GM18508 (cell line): ENCODE measurements around the gene BORCS8.
"Not testable (repeated sequence)": the region's sequence is repeated elsewhere in the genome, so short reads cannot be mapped to it uniquely, and the experiment has no call there.

Source experiments
- ATAC-seq: cut with Tn5 transposase; IDR thresholded peaks from one replicate; pipeline ENCODE4 v1.9.1; 2021; ENCODE audit warnings: moderate number of reproducible peaks; ENCODE audit not compliant: insufficient read depth, unreplicated experiment

Gene BORCS8

DNA sequence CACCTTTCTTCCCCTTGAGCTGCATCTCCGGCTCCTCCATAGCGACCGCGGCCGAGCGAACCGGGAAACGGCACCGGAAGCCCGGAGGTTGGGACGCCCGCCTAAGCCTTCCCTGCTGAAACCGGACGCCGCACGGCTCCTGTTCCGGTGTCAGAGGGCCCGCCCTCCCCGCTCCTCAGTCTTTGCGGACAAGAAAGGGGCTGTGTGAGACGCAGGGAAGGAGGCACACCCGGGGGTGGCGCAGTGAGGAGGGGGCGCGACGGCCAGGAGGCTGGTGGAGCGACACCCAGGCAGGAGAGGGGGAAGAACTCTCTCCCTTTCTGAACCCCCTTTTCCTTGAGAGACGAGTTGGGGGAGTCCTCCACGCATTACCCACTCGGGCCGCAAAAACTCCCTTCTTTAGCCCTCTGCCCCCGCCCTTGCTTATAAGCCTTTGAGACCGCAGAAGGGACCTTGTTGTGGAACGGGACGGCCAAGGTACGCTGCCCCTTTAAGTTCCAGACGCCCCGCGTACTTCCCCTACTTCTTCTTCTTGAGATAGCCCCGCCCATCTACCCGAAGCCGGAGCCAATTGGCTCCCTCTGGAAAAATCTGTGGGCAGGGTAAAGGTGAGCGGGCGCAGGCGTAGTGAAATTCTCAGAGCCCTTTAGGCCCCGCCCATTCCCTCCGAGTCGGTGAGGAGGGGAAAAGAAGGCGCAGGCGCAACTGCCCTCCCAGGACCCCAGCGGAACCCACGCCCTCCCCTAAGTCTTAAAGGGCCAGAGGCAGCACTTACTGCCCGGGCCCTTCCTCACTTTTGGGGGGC is at the start of gene BORCS8, which contains the start of gene RFXANK:
Gene BORCS8, minus strand, starts transcription at position 75 of the 805 bp plus-strand sequence. Its CDS starts 35 bp downstream, at position 40.
Gene RFXANK, plus strand, starts transcription at position 181 of the 805 bp plus-strand sequence. CDS start 1,689 bp downstream, outside the sequence.
- ATAC-seq, result peak; percentile 66

DNA sequence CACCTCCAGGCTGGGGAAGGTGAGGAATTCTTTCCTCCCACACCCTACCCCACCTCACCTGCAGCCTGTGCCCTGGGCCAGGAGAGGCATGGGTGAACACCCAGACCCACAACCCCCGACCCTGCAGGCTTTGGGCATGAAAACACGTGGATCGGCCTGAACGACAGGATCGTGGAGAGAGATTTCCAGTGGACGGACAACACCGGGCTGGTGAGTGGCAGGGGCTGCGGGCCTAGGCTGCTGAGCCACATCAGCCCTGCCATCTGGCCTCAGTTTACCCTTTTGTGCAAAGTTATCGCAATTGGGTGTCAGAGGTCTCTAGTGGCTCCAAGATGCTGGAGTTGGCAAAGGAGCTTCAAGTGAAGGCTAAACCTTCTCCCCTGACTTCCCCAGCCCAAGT is 48.5 kb upstream of the BORCS8 start:
- no peak for ATAC-seq

DNA sequence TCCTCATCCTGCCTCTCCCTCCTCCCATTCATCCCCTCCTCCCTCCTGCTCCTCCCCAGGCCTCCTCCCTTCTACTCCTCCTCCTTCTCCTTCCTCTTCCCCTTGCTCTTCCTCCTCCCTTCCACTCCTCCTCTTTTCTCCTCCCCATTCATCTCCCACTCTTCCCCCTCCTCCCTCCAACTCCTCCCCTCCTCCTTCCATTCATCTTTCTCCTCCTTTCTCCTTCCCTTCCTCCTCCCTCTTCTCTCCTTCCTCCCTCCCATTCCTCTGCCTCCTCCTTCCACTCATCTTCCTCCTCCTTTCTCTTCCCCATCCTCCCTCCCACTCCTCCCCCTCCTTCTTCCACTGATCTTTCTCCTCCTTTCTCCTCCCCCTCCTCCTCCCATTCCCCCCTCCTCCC is 47.7 kb upstream of the BORCS8 start:
- no peak for ATAC-seq

DNA sequence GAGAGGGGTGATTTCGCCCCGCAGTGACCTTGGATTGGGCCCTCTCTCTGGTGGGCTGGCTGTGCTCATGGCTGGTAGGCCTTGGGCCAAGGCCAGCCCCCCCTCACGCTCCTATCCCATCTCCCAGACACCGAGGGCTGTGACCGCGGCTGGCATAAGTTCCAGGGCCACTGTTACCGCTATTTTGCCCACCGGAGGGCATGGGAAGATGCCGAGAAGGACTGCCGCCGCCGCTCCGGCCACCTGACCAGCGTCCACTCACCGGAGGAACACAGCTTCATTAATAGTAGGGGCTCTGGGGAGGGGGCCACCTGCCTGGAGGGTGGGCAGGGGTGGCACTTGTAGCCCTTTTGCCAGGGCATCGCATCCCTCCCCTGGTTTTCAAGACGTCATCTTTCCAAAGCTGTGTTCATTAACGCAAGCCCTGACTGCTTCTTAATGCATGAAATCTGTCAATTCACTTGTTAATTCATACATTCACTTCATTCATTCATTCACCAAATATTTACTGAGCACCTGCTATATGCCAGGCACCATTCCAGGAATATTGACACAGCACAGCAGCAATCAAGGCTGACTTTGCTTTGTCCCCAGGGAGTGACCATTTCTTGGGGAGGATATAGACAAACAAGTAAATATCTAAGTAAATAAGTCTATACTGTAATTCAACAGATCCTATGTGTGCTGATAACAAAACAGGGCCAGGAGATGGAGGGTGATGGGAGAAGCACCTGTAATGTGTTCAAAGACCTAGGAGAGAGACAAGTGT is 46.4 kb upstream of the BORCS8 start:
- ATAC-seq, result no peak

DNA sequence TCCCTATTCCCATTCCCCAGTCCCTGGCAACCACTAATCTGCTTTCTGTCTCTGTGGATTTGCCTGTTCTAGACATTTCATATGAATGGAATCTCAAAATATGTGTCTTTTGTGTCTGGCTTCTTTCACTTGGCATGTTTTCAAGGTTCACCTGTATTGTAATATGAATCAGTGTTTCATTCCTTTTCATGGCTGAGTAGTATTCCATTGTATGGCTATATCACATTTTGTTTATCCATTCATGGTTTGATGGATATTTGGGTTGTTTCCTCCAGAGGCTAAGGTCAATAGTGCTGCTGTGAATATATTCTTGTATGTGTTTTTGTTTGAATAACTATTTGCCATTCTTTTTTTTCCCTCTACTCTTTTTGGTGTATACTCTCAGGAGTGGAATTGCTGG is 44.2 kb upstream of the BORCS8 start:
- ATAC-seq, result no peak

DNA sequence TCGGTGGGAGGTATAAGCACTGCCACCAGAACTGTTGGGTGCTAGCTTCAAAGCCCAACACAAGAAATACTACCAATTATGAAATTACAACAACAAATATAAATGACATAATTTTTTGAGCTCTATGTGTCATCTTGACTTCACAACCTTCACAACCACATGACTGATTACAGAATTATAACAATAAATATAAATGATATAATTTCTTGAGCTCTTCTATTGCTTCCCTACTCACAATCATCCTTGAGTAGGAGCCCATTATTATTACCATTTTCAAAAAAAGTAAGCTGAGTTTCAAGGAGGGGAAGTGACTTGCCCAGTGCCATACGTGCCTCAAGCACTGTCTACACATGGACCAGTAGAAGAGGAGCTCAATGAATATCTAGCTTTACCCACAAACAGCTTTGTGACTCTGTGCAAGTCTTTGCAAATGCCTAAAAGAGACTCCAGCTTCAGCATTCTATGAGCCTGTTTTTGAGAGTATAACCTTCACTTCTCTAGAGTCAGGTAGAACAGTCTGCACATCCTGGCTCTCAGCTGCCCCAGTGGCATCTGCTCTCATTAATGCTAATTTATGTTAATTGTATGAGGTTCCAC is 42.4 kb upstream of the BORCS8 start:
- no peak for ATAC-seq

DNA sequence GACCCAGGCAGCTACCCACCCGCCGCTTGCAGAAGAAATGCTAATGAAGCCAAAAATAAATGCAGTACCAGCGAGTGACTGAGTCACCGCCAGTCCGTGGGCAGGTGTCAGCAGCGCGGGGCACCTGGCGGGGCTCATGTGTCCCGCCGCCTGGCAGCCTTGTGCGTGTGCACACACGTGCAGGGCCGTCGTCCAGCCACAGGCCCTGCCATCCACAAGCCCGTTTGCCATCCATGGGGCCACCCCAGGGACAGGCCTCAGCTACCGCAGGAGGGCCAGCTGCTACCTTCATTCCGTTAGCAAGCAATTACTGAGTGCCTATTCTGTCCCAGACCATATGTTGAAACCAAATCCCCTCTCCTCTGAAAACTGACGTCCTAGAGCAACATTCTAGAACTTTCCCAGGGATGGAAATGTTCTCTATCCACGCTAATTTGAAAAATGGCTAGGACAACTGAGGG is 40.3 kb upstream of the BORCS8 start:
- ATAC-seq, result no peak

DNA sequence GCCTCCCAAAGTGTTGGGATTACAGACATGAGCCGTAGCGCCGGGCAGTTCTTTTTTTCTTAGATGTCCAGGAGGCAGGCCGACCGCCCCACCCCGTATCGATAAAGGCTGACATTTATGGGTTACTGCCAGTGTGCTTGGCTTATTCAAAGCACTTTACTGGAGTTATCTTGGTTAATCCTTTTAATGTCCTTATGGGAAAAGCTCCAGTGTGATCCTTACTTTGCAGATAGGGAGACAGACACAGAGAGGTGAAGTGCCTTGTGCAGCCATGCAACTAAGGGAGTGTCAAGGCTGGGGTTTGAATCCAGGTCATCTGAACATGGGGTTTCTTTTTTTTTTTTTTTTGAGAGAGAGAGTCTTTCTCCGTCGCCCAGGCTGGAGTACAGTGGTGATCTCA is 39.0 kb upstream of the BORCS8 start:
- no peak for ATAC-seq

DNA sequence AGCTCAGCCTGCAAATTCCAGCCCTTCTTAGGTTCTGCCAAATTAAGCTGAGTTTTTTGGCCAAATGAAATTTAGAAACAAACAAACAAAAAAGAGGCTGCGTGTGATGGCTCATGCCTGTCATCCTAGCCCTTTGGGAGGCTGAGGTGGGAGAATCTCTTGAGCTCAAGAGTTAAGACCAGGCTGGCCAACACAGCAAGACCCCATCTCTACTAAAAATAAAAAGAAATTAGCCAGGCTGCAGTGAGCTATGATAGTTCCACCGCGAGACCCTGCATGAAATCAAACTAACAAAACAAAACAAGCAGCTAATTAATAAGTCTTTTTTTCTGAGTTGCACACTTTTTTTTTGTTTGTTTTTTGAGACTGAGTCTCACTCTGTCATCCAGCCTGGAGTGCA is 37.7 kb upstream of the BORCS8 start:
- no peak for ATAC-seq

DNA sequence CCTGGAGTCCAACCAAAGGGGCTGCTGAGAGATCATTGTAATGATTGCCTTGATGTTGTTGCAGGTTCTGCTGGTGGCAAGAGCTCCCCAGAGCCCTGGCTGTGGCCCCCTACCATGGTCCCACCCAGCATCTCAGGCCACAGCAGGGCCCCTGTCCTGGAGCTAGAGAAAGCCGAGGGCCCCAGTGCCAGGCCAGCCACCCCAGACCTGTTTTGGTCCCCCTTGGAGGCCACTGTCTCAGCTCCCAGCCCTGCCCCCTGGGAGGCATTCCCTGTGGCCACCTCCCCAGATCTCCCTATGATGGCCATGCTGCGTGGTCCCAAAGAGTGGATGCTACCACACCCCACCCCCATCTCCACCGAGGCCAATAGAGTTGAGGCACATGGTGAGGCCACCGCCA is 35.3 kb upstream of the BORCS8 start:
- no peak for ATAC-seq

DNA sequence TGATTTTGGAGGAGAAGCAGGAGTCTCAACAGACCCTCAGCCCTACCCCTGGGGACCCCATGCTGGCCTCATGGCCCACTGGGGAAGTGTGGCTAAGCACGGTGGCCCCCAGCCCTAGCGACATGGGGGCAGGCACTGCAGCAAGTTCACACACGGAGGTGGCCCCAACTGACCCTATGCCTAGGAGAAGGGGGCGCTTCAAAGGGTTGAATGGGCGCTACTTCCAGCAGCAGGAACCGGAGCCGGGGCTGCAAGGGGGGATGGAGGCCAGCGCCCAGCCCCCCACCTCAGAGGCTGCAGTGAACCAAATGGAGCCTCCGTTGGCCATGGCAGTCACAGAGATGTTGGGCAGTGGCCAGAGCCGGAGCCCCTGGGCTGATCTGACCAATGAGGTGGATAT is 34.7 kb upstream of the BORCS8 start:
- no peak for ATAC-seq

DNA sequence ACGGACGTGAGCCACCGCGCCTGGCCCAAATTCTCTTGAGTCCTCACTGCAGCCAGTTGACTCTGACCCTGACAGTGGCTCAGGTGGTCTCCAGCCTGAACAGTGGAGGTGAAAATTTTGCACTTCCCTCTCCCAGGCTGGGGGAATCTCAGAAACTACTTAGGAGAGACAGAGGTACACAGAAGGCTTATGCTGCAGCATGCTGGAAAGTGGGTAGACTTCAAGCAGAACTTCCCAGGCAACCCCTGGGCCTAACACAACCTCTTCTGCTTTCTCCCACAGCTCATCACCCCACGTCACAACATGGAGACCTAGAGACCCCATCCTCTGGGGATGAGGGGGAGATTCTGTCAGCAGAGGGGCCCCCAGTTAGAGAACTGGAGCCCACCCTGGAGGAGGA is 34.3 kb upstream of the BORCS8 start:
- ATAC-seq, result no peak

DNA sequence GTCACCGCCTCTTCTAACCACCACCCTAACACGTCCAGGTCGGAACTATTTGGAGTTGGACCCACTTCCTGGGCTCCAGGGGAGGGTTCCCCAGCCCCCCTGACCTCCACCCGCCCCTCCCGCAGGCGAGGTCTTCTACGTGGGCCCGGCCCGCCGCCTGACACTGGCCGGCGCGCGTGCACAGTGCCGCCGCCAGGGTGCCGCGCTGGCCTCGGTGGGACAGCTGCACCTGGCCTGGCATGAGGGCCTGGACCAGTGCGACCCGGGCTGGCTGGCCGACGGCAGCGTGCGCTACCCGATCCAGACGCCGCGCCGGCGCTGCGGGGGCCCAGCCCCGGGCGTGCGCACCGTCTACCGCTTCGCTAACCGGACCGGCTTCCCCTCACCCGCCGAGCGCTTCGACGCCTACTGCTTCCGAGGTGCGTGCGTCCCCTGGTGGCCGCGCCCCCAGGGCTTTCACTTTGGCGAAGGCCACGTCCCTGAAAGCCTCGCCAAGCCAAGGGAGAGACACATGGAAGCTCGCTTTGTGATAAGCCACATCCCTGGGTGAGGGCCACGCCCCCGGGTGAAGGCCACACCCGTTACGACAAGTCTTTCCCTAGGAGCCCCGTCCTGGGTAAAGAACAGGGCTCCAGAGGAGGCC is 33.0 kb upstream of the BORCS8 start:
- no peak for ATAC-seq

DNA sequence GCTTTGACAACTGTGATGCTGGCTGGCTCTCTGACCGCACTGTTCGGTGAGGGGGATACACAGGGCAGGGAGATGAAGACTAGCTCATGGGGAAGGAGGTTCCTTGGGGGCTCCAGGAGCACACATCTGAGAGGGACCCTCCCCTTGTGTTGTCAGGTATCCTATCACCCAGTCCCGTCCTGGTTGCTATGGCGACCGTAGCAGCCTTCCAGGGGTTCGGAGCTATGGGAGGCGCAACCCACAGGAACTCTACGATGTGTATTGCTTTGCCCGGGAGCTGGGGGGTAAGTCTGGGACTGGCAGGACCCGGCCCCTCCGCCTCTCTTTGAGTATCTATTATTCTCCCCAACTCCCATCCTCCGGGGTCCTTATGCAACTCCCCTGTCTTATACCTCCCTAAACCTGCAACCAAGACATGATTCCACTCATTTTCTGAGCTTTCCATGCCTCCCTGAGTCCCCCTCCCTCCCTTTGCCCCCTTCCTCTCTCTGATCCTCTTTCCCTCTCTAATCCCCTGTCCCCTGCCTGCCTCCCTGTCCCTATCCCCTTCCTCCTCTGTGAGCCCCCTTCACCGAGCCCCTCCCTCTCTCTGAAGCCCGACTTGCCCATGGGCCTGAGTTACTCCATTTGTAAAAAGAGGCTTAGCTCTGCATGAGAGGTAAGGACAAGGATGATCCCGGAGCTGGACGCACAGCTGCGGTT is 32.3 kb upstream of the BORCS8 start:
- no peak for ATAC-seq

DNA sequence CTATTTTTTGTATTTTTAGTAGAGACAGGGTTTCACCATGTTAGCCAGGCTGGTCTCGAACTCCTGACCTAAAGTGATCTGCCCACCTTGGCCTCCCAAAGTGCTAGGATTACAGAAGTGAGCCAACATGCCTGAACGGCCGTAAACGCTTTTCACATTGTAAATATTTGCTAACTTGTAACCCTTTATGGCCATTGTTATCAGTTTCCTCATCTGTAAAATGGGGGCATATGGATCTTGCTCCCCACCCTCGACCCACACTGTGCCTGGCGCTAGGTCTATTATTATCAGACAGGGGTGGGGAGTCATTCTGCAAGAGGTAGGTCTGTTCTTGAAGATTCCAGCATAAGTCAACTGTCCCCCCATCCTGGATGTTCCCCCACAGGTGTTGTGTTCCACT is 31.7 kb upstream of the BORCS8 start:
- no peak for ATAC-seq

DNA sequence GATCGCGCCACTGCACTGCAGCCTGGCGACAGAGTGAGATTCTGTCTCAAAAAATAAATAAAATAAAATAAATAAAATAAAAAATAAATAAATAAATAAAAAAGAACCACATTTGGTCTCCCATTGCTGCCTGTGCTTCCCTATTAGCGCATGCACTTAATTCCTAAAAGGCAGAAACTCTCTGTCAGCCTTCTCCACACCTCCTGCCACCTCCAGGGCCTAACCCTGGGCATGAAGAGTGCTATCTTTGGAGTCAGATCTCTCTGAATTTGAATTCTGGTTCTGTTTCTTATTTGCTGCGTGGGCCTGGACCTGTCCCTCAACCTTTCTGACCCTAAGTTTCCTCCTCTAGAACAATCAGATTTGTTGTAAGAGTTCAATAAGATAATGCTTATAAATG is 31.1 kb upstream of the BORCS8 start:
- no peak for ATAC-seq

DNA sequence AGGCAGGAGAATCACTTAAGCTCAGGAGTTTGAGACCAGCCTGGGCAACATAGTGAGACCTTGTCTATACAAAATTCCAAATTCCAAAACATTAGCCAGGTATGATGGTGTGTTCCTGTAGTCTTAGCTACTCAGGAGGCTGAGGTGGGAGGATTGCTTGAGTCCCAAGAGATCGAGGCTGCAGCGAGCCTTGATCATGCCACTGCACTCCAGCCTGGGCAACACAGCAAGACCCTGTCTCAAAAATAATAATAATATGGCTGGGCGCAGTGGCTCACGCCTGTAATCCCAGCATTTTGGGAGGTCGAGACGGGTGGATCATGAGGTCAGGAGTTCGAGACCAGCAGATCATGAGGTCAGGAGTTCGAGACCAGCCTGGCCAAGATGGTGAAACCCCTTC is 29.0 kb upstream of the BORCS8 start:
- ATAC-seq, result not testable (repeated sequence)

DNA sequence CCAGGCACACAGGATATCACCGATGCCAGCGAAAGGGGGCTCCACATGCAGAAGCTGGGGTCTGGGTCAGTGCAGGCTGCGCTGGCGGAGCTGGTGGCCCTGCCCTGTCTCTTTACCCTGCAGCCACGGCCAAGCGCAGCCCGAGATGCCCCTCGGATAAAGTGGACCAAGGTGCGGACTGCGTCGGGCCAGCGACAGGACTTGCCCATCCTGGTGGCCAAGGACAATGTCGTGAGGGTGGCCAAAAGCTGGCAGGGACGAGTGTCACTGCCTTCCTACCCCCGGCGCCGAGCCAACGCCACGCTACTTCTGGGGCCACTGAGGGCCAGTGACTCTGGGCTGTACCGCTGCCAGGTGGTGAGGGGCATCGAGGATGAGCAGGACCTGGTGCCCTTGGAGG is 27.0 kb upstream of the BORCS8 start:
- no peak for ATAC-seq

DNA sequence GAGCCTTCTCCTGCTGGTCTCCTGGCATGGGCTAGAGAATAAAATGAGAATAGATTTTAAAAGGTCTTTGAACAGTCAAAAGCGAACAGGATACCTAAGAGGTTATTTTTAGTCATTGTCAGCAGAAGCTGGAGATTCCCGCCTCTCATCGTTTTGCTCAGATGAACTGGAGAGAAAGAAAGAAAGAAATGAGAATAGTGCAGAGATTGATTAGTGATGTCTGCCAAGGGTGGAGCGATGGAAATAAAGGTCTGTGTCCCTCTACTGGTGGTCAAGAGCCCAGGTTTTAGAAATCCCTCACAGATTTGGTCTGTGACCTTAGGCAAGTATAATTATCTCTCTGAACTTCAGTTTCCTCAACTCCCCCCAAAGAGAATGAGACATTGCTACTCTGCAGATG is 25.1 kb upstream of the BORCS8 start:
- ATAC-seq, result no peak

DNA sequence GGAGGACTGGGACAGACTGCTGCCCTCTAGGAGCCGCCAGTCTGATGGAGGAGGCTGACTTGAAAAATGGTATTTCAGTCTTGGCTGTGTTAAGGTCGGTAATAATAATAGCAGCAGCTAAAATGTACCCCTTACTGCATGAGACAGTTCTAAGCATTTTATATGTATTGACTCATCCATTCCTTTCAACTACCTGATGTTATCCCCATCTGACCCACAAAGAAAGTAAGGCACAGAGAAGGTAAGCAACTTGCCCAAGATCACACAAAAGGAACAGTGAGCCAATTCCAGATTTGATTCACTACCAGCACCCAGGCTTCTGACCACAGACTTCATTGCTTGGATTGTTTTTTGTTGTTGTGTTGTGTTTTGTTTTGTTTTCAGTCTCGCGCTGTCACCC is 23.8 kb upstream of the BORCS8 start:
- ATAC-seq, result no peak
